Adrenal gland (tissue), 12 donors: ENCODE measurements around the gene AKR1C3. TPM values are rescaled to one million over a fixed set of nuclear protein-coding genes. Genes with fewer than 3 reads are reported as not detected.

ENCODE experiments used
- DNase-seq, 7 donors: peaks; one replicate each; pipeline ENCODE4 v3.0.0-alpha.2; 2019 to 2020
- H3K27ac ChIP-seq, 5 donors: fragments of 200-600 bp; sonication (generic) in 4 of 5; 1 replicate in 3 of 5; 2 replicates in 2 of 5; pipeline versions ENCODE4 v1.5.1 to v1.8.0; 2016 to 2020; ENCODE audit warnings: mild to moderate bottlenecking in 1 of 5
- H3K27me3 ChIP-seq: fragments of 200-600 bp; 2 replicates; pipeline ENCODE4 v1.8.0; 2021
- H3K36me3 ChIP-seq, 2 donors: fragments of 200-600 bp; replicated peaks in 1 of 2; 1 replicate in 1 of 2; 2 replicates in 1 of 2; pipeline versions ENCODE4 v1.5.1 to v1.8.0; 2018 to 2022
- H3K4me1 ChIP-seq, 2 donors: fragments of 200-600 bp; replicated peaks in 1 of 2; 1 replicate in 1 of 2; 2 replicates in 1 of 2; pipeline versions ENCODE4 v1.5.1 to v1.8.0; 2018 to 2021
- H3K4me3 ChIP-seq, 4 donors: fragments of 200-600 bp; sonication (generic) in 3 of 4; one replicate each; pipeline ENCODE4 v1.5.1; 2016 to 2018
- H3K9me3 ChIP-seq, 3 donors: fragments of 200-600 bp; sonication (generic) in 1 of 3; replicated peaks in 1 of 3; 1 replicate in 2 of 3; 2 replicates in 1 of 3; pipeline versions ENCODE4 v1.5.1 to v1.8.0; 2016 to 2021
- CTCF ChIP-seq, 6 experiments: fragments of 450-650 bp in 4 of 6; fragments of 200-600 bp in 2 of 6; sonication (generic) in 1 of 6; IDR thresholded peaks; 1 replicate in 5 of 6; 2 replicates in 1 of 6; pipeline versions ENCODE4 v1.5.1 to v1.8.0; 2016 to 2021; ENCODE audit warnings: antibody characterized with exemption in 6 of 6, mild to moderate bottlenecking in 2 of 6, moderate library complexity in 1 of 6
- POLR2A ChIP-seq, 2 donors: fragments of 450-650 bp; IDR thresholded peaks; one replicate each; pipeline ENCODE4 v1.6.1; 2017; ENCODE audit warnings: antibody characterized with exemption in 2 of 2, mild to moderate bottlenecking in 2 of 2, moderate library complexity in 1 of 2
- WGBS, 4 donors: extraction: QIAGEN DNeasy Blood & Tissue Kit in 2 of 4; methylation state at CpG; one replicate each; pipeline versions ENCODE4 v1.1.5 to v1.1.7; 2013 to 2017; 5-methylcytosine and 5-hydroxymethylcytosine counted together
- intact Hi-C, 2 donors: fragments of 100-400 bp; cut with DNase I; formaldehyde crosslinking; loops; one replicate each; pipeline versions ENCODE4 v1.14.1 to v1.15.0; 2022 to 2023
- polyA plus RNA-seq, 3 donors: library from polyadenylated mRNA; stranded (reverse); fragments of 200-250 nt in 2 of 3; fragments of 350-450 nt in 1 of 3; fragmentation: Illumina TruSeq in 1 of 3; extraction: RNeasy Lipid Tissue Mini Kit (QIAGEN cat#74804) in 1 of 3; gene quantifications; one replicate each; pipeline ENCODE4 v1.2.3, GENCODE V29; 2013 to 2014
- total RNA-seq, 9 donors: library from RNA; depleted of rRNA in 4 of 9; stranded (reverse); fragments of >200 nt in 4 of 9; fragments of 120-200 nt in 1 of 9; fragmentation: NEBNext Ultra II Directional in 1 of 9; extraction: Animal tissue kit (Norgen Biotek cat#: 25700) in 1 of 9; gene quantifications; one replicate each; pipeline versions ENCODE4 v1.1.0 to v1.2.4, GENCODE V29; 2013 to 2023
- donor health status: healthy with polysubstance abuse.
- donor health status: Bipolar disorder and iron deficiency.
- donor health status: DM: yes; HTN: yes; CAD: no.
- donor health status: DM: no; HTN: no; CAD: no.
- donor health status: DM: no; HTN: no; CAD: no.
- donor health status: DM: yes; HTN: yes; CAD: no.

AKR1C3 gene
- total and polyA plus RNA-seq, 12 donors: 0.67 to 74.8 (median 45.2) TPM

DNA sequence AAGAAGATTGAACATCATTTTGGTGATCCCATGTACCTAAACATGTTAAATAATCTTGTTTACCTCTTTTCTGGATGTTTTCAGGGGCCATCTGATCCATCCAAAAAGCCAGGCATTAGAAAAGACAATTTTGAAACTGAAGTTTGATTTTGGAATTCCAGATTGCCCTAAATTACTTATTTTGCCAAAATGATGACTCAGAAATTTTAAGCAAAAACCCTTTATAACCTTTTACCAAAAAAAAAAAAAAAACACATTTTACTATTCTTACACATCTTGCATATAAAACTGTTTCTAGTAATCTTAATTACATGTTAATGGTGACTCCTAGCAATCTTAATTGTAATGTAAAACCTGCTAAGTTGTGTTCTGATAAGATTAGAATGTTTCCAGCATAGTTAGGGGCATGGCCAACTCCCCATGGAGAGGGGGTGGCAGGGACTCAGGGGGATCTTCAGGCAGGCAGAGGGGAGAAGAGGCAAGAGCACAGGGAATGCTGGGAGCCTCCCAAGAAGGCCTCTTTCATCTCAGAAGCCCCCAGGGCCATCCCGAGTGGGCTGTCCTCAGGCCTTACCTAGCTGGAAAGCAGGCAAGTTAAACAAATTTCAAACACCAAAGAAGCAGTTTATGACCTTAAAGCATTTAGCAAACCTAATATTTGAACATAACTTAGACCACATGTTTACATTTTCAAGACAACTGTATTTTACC, 25.8 kb upstream of the AKR1C3 start:
- no peak for DNase-seq
- H3K4me1 ChIP-seq: peaks cover 23 to 35% of the 10 kb centered on the region in 2 donors

GRCh38 chr10:5070648-5071410, 23.4 kb upstream of the AKR1C3 start:
- peaks cover 23 to 35% of the 10 kb centered on the region in 2 donors for H3K4me1 ChIP-seq
- no peaks in the 10 kb centered on the region for H3K36me3 ChIP-seq
- peaks cover 0 to 4% (median 0%) of the 10 kb centered on the region in 3 donors for H3K9me3 ChIP-seq
- DNase-seq: peak in 4 of 7 donors; percentile 16 to 35 (median 24)
- H3K4me3 ChIP-seq: peak overlapping the region in 1 of 4 donors; percentile 36
- TF ChIP-seq CTCF (IDR thresholded peaks at IDR 0.05): no peak
- TF ChIP-seq POLR2A (IDR thresholded peaks at IDR 0.05): no peak
- H3K27ac ChIP-seq: peak overlapping the region; percentile 81 to 96 (median 85)
- intact Hi-C loops: no loop called here
- H3K27me3 ChIP-seq: no peaks in the 10 kb centered on the region

More for the DNA sequence above, 25.8 kb upstream of the AKR1C3 start:
- no peaks in the 10 kb centered on the region for H3K36me3 ChIP-seq
- H3K4me3 ChIP-seq: no peak overlapping the region
- peaks cover 0 to 4% (median 0%) of the 10 kb centered on the region in 3 donors for H3K9me3 ChIP-seq
- H3K27ac ChIP-seq: no peak overlapping the region
- TF ChIP-seq POLR2A (IDR thresholded peaks at IDR 0.05) (no peak), CTCF (IDR thresholded peaks at IDR 0.05) (no peak)
- no peaks in the 10 kb centered on the region for H3K27me3 ChIP-seq
- WGBS, 4 donors: 88 to 100% (median 95%) methylated on average over 1 of the region's 1 CpG
- intact Hi-C loops: no loop called here

DNA sequence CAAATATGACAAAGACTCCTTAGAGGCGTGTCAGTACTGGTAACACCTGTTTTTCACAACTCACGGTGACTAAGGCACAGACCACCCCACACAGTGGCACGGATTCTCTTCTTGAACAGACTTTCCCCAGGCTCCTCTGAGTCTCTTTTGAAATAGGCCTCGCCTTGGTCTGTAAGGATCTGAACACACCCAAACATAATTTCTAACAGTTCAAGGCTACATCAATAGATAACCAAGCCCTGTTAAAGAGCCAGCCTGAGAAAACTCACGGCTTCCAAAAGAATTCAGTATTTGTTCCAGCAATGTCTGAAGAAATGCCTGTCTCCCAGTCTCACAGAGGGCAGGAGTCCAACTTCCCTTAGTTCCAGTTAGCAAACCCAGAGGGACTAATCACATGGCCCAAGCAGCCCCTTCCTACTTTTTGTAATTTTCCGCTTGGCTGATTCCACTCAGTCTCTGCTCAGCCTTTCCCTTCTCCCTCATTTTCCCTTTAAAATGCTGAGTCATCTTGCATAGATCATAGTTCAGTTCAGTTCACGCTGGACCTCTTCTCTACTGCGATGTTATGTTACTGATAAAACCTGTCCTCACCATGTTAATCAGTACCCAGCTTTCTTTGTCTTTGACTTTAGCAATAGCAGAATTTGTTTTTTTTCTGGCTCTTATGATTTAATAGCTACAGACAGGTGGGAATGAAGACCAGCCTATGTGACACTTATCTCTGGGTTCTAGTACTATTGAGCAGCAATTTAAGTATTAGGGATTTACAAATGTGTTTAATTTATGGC, 22.6 kb upstream of the AKR1C3 start:
- 17 to 32% (median 28%) methylated on average over 8 of the region's 8 CpGs for WGBS, 4 donors
- peak overlapping the region; percentile 81 to 96 (median 85) for H3K27ac ChIP-seq
- H3K36me3 ChIP-seq: no peaks in the 10 kb centered on the region
- TF ChIP-seq POLR2A (IDR thresholded peaks at IDR 0.05) (peak; percentile 28 to 57), CTCF (IDR thresholded peaks at IDR 0.05) (no peak)
- intact Hi-C loops: no loop called here
- no peaks in the 10 kb centered on the region for H3K27me3 ChIP-seq
- H3K4me3 ChIP-seq: peak overlapping the region in 1 of 4 donors; percentile 36
- peak; percentile 70 to 94 (median 89) for DNase-seq
- H3K4me1 ChIP-seq: peaks cover 23 to 35% of the 10 kb centered on the region in 2 donors
- peaks cover 0 to 4% (median 0%) of the 10 kb centered on the region in 3 donors for H3K9me3 ChIP-seq

DNA sequence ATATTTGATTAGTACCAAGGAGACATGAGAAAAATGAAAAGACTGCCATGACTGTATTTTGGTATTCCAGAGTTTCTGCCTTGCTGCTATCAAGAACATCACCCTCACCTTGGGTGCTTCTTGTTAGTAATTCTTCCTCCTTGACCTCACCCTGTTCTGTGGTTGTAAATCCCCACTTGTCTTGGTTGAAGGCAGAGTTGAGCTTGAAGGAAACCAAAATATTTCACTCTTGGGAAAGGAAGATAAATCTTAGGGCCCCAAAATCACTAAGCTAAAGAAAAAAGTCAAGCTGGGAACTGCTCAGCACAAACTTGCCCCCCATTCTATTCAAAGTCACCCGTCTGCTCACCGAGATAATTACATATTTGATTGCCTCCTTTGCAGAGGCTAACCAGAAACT, 20.6 kb upstream of the AKR1C3 start:
- Histone ChIP-seq H3K9me3 (no peaks in the 10 kb centered on the region), H3K4me1 (peaks cover 23 to 24% of the 10 kb centered on the region in 2 donors), H3K4me3 (no peak overlapping the region), H3K36me3 (no peaks in the 10 kb centered on the region), H3K27me3 (no peaks in the 10 kb centered on the region), H3K27ac (no peak overlapping the region)
- no peak for DNase-seq
- WGBS, 4 donors: 96 to 100% (median 99%) methylated on average over 2 of the region's 2 CpGs
- intact Hi-C loops: no loop called here
- no peak for TF ChIP-seq POLR2A (IDR thresholded peaks at IDR 0.05)
- TF ChIP-seq CTCF (IDR thresholded peaks at IDR 0.05): no peak
